Epithelial cell of prostate (primary cell): ENCODE results near the gene CCDC194.
"Not testable (repeated sequence)": the region's sequence is repeated elsewhere in the genome, so short reads cannot be mapped to it uniquely, and the experiment has no call there.

Source experiments
- DNase-seq: peaks from one replicate; pipeline ENCODE4 v3.0.0-alpha.2; 2011; ENCODE audit warnings: low read depth, low spot score
- H3K27ac ChIP-seq: fragments of 450-650 bp; 2 replicates; pipeline ENCODE4 v1.5.1; 2017; ENCODE audit warnings: mild to moderate bottlenecking

Gene CCDC194

GRCh38 chr19:17378271-17378670, 15.7 kb downstream of the CCDC194 start:
- no peak for DNase-seq

DNA sequence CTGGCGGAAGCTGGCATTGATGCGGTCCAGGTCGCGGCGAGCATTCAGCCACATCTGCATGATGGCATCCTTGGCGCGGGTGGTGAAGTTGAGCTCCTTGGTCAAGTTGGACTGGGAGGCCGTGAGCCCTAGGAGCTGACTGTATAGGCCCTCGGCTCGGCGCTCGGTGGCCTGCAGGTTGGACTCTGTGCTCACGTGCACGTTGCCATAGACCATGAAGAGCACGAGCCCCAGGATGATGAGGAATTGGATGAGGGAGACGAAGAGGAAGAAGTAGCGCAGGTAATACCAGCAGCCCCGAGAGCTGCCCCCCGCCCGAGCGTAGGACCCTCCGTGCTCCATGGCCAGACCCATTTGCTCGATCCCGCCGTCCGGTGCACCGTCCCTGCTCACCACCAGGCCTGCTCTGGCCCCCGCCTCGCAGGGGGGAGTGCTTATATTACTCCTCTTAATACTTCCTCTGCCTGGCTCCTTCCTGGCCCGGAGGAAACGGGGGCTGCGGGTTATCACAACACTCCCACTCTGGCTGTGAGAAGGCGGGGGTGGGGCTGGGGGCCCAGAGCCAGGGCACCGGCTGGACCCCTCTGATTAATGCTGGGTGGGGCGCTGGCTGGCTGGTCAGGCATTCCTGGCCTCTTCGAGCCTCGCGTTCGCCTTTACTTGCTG, 16.9 kb downstream of the CCDC194 start, which contains the start of gene PLVAP:
TSS of gene PLVAP (minus strand) at position 408 of the 666 bp plus-strand sequence. CDS start at position 354, 54 bp downstream.
- no peak within 1 kb of the TSS for H3K27ac ChIP-seq
- no peak for DNase-seq

More at GRCh38 chr19:17378271-17378670, 15.7 kb downstream of the CCDC194 start:
- no peak overlapping the region for H3K27ac ChIP-seq

GRCh38 chr19:17370026-17370587, 23.9 kb downstream of the CCDC194 start:
- H3K27ac ChIP-seq: no peak overlapping the region
- no peak for DNase-seq

DNA sequence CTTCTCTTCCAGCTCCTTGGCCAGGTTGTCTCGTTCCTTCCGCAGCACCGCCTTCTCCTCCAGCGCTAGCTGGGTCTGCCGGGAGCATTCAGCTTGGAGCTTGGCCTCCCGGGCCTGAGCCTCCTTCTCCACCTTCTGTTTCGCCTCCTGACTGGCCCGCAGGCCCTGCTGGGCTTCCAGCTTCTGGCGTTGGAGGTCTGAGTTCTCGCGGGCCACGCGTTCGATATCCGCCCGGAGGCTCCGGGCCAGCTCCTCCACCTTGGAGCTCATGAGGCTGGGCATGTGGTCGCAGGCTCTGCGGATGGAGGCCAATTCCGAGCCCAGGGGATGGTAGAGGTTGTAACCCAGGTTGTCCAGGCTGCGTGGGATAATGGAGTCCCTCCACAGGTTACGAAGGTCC, 28.6 kb downstream of the CCDC194 start:
- no peak overlapping the region for H3K27ac ChIP-seq
- no peak for DNase-seq

DNA sequence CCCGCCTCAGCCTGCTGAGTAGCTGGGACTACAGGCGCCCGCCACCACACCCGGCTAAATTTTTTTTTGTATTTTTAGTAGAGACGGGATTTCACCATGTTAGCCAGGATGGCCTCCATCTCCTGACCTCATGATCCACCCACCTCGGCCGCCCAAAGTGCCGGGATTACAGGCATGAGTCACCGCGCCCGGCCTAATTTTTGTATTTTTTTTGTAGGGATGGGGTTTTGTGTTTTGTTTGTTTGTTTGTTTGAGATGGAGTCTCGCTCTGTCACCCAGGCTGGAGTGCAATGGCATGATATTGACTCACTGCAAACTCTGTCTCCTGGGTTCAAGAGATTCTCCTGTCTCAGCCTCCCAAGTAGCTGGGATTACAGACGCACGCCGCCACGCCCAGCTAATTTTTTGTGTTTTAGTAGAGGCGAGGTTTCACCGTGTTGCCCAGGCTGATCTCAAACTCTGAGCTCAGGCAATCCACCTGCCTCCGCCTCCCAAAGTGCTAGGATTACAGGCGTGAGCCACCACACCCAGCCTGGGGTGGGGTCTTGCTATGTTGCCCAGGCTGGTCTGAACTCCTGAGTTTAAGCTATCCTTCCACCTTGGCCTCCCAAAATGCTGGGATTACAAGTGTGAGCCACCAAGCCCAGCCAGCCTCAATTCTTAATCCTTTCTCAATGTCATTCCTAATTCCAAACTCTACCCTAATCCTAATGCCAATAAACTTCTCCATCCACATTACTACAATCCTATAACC, 30.0 kb downstream of the CCDC194 start:
- not testable (repeated sequence) for DNase-seq, H3K27ac ChIP-seq

DNA sequence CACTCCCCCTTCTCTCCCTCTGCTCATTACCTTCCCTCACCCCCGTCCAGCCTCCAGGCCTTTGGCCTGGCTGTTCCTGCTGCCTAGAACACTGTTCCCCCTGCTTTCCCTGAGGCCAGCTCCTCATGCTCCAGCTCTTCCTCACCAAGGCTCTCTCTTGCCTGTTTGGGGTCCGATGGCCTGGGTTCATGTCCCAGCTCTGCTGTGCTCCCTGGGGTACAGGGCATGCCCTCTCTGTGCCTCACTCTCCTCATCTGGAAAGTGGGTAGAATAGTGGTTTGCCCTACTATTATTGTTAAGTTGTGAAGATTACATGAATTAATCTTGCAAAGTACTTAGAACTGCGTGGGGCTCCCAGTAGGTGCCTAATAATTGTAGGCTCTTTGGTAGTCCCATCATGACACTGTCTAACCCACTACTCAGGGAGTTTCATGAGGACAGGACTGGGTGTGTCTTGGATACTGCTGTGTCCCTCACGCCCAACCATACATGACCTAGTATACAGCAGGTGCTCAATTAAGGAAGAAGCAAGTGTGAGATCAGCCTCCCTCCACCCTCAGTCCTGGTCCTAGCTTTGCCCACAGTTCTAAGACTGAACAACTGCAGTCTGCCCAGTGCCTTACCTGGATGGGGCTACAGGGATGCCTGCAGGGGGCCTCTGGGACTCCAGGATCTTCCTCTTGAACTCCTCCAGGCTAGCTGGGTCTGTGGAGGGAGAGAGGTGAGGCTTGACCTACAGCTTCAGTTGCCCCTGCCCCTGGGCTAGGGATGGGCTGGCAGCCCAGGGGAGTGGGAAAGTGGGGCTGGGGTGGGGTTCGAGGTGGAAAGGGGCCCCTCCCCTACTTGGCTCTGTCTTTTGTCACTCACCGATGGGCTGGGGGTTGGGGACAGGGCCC, 33.8 kb downstream of the CCDC194 start:
- no peak overlapping the region for H3K27ac ChIP-seq
- DNase-seq: no peak

- no peak overlapping the region for H3K27ac ChIP-seq
- no peak for DNase-seq
Observed at GRCh38 chr19:17358395-17358794, 35.6 kb downstream of the CCDC194 start.

- no peak overlapping the region for H3K27ac ChIP-seq
- DNase-seq: no peak
Observed at GRCh38 chr19:17357724-17358123, 36.3 kb downstream of the CCDC194 start.

GRCh38 chr19:17357078-17357666, 36.8 kb downstream of the CCDC194 start:
- DNase-seq: no peak
- H3K27ac ChIP-seq: no peak overlapping the region

GRCh38 chr19:17353386-17353785, 40.6 kb downstream of the CCDC194 start:
- DNase-seq: no peak
- no peak overlapping the region for H3K27ac ChIP-seq

- no peak for DNase-seq
- no peak overlapping the region for H3K27ac ChIP-seq
Observed at GRCh38 chr19:17352608-17353280, 41.3 kb downstream of the CCDC194 start.

GRCh38 chr19:17351815-17352435, 42.1 kb downstream of the CCDC194 start:
- H3K27ac ChIP-seq: no peak overlapping the region
- no peak for DNase-seq

- no peak overlapping the region for H3K27ac ChIP-seq
- no peak for DNase-seq
Observed at GRCh38 chr19:17348700-17349099, 45.3 kb downstream of the CCDC194 start.

GRCh38 chr19:17347877-17348276, 46.1 kb downstream of the CCDC194 start:
- H3K27ac ChIP-seq: no peak overlapping the region
- no peak for DNase-seq

GRCh38 chr19:17347361-17347760, 46.6 kb downstream of the CCDC194 start:
- no peak overlapping the region for H3K27ac ChIP-seq
- no peak for DNase-seq

DNA sequence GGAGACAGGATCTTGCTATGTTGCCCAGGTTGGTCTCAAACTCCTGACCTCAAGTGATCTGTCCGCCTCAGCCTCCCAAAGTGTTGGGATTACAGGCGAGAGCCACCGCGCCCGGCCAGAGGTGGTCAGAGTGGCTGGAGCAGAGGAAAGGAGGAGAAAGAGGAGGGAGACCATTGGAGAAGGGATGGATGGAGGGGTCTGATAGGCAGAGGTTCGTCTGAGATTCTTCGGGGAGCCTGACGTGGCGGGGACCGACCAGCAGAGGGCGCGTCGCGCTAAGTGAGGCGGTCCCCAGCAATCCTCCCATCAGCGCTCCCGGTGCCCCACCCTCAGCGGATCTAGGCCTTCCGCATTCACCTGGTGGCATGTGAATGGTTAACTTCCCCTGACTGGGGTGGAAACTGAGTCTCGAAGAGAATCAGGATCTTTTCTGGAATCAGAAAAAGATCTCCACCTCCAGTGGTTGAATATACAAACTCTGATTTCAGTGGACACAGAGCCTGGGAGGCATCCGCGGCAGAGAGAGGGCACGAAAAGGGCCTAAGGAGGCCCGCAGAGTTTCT, 47.8 kb downstream of the CCDC194 start:
- no peak overlapping the region for H3K27ac ChIP-seq
- DNase-seq: no peak

GRCh38 chr19:17341845-17342244, 52.2 kb downstream of the CCDC194 start:
- no peak overlapping the region for H3K27ac ChIP-seq

GRCh38 chr19:17341386-17341785, 52.6 kb downstream of the CCDC194 start:
- DNase-seq: no peak
- H3K27ac ChIP-seq: no peak overlapping the region

More at GRCh38 chr19:17341845-17342244, 52.2 kb downstream of the CCDC194 start:
- DNase-seq: no peak
